HG03045 (cell line): ENCODE data around the gene MACROD1.

ENCODE experiments used
- ATAC-seq: cut with Tn5 transposase; IDR thresholded peaks from one replicate; pipeline ENCODE4 v1.9.1; 2021; ENCODE audit warnings: mild to moderate bottlenecking, moderate library complexity; ENCODE audit not compliant: unreplicated experiment

MACROD1 gene

DNA sequence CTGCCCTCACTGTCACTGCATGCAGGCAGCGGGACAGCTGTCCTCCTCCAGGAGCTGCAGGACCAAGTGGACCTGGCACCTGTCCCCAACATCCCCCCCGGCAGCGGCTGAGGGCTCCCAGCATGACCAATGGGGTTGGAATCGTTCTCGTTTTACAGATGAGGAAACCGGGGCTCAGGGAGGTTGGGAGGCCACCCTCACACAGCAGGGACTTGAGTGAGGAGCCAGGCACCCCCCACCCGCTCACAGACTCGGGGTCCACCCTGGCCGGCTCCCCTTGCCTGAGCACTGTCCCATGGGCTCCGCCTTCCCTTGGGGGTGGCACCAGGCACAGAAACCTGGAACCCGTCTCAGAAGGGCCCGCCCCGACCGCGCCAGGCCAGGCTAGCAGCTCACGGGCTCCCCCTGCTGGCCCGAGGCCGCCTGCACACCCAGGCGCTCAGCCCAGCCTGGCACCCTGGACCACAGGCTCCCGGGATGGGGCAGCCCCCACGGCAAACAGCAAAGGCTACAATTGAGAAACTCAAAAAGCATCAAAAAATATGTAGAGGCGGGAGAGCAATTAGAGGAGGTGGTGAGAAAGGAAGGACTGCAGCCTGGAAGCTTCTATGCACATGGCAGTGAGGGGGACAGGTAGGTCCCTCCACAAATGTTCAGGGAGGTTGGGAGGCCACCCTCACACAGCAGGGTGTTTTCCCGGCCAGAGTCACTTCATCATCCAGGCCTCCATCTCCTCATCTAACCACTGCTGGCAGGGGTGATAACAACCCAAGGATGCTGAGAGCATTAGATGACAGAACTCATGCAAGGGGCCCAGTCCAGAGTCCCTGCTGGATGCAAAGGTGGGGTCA is 12.8 kb downstream of the MACROD1 start:
- peak; percentile 62 for ATAC-seq

DNA sequence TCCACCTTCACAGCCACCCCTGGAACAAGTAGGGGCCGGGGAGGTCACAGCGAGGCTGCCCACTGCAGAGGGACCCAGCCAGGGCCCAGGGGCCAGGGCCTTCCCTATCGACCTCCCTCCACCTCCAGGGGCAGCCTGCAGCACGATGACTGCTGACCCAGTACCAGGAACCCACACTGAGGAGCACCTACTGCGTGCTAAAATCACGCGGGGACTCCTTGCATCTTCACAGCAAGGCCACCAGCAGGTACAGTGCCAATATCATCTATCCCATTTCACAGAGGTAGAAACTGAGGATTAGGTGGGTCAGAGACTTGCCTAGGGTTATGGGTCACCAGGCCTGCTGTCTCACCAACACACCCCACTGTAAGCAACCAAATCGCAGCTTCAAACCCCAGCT is 14.6 kb downstream of the MACROD1 start:
- ATAC-seq = no peak

DNA sequence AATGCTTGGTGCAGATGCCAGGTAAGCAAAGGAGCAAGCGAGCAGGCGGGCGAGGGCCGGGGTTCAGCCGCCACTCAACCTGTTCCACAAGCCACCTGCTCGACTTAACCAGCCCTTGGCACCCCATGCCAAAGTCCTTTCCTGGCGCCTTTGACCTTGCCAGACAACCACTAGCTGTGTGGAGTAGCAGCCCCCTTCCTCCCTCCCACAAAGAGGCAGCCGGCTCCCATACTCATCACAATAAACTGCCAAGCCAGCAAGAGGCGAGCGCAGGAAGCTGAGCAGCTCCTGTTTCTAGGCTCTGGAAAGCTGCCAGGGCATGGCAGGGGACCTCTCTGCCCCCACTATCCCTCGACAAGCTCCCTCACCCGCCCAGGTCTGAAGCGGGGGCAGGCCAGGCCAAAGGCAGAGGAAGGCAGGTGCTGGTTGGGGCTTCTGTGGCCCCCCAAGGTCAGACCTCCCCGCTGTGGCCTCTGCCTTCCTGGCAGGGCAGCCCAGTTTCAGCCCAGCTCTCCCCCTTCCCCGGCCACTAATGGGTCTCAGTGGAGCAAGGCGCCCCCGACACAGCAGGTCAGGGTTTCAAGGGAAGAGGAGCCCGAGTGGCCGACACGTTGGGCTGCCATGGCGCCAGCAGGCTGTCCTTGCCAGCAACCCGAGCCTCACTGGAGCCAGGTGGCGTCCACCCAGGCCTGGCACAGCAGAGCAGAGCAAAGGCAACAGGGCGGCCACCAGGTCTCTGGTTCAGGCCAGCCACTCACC is 15.3 kb downstream of the MACROD1 start:
- no peak for ATAC-seq

DNA sequence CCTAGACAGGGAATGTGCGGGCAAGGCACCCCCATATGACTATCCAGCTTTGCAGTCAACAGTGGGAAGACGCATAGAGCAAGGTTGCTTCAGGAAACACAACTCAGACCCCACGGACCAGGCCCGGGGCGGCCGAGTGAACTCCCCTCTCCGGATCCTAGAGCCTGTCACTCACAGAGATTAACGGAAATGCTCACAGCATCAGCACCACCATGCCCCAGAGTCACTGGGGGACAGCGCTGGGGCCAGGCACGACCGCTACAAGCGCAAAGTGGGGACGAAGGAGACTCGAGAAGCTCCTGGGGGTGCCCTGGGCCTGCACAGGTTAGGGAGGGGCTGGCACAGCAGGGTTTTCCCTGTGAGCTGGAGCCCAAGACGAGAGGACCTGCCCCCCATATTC is 15.9 kb downstream of the MACROD1 start:
- ATAC-seq = no peak

DNA sequence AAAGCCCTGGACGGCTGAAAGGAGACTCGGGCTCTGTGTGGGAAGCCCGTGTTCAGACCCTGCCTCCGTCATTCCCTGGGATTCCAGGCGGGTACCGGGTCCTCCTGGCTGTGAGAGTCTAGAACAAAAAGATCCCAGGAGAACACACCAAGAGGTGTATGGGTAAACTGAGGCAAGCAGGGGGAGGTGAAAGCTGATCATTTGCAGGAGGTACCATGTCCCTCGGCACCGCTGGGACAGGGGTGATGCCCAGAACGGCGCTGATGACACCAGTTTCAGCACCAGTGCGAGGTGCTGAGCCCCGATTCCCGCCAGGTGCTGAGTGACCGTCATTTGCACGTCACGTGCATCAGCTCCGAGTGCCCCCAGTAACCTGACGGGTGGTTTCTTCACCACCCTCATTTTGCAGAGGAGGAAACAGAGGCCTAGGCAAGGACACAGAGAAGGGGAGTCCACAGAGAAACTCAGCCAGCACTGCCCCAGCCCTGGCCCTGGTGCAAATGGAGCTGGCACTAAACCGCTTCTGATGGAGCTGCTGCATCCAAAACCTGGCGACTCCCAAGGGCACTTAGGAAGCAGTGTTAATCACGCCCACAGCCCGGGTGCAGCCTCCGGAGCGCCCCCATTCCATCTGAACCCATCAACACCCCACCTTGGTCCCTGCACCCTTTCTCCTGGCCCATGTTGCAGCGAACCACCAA is 16.8 kb downstream of the MACROD1 start:
- no peak for ATAC-seq

DNA sequence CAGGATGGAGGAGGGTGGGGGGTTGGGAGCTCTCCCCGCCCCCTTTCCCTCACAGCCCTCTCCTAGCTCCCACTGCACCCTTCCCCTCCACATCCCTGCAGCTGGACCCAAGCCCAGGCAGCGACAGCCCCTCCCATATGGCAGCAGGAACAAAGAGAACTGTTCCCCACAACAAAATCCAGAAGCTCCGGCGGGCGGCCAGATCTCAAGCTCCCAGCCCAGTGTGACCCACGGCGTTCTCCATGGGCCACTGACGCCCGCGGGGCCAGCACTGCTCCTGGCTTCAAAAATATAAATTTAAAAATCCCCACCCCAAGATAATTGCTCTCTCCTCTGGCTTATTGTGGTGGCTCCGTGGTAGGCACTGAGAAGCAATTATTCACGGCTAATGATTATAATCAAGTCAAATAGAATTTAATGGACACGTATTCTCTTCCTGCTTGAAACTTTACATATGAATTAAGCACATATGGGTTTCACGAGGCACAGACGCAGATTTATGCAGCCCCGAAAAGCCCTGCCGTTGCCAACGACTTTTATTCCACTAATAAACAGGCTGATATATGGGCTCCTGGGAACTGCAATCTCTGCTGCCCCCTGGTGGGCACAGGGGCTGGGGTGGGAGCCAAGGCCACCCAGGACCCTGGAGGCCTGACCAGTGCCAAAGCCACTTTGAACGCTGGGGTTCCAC is 17.5 kb downstream of the MACROD1 start:
- no peak for ATAC-seq

DNA sequence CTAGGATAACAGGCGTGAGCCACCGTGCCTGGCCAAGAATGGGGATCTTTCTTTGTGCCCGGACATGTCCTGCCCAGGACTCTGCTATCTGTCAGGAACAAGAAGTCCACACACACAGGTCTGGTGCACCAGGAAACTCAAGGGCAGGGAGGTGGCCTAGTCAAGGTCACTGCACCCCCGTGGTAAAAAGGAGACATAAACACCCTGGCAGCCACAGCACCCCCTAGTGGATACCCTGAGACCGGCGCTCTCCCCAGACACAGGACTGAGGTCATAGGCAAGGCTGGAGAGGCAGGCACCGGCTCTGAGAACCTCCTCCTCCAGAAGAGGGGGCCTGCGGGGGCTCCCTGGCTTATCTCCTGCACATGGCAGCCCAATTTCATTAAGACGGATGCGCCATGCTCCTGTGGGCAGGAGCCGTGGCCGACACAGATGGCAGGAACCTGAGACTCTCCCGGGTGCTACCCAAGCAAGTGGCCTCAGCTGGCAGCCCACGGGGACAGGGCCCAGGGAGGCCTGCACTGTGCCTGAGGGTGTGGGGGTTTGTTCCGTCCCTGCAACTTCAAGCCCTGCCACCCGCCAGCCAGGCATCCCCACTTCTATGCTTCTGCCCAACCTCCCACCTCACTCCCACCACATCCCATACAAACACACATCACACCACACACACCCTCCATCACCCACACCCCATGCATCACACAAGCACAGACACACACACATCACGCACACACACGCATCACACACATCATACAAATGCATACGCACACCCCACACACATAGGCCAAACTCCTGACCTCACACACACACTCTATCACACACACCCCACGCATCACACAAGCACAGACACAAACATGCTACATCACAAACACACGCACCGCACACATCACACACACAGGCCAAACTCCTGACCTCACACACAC is 19.6 kb downstream of the MACROD1 start:
- no peak for ATAC-seq

DNA sequence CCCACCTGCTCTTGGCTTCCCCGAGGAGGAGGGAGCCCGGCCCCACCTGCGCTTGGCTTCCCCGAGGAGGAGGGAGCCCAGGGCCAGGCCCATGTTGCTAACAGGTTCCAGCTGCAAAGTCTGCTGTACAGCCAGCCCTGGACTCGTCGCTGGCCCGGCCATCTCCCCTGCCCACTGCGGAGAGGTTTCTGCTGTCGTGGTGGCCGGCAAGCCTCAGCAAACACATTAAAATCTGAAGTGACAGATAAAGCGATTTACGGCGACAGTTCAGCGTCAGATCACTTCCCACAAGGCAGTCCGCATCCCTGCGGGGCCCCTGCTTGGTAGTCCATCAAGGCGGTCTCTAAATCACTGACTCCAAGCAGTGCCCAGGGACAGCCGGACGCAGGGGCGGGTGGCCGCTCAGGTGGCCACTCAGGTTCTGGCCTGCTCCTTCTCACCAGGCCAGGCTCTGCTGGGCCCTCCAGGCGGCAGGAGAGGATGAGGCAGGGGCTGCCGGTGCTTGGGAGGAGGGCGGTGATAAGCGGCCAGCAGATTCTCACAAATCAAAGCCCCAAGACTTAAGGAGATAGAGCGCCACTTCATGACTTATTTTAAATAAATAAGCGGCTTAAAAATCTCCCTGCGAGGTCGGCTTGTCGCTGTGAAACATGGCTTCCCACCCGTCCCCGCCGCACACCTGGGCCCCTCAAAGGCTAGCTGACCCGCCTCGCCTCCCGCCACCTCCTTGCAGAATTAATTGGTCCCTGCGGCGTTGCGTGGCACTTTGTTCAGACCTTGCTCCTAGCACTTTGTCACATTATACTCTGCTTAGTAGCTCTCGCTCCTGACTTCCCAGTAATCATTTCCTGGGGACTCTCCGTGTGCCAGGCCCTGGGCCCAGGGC is 21.1 kb downstream of the MACROD1 start:
- no peak for ATAC-seq

DNA sequence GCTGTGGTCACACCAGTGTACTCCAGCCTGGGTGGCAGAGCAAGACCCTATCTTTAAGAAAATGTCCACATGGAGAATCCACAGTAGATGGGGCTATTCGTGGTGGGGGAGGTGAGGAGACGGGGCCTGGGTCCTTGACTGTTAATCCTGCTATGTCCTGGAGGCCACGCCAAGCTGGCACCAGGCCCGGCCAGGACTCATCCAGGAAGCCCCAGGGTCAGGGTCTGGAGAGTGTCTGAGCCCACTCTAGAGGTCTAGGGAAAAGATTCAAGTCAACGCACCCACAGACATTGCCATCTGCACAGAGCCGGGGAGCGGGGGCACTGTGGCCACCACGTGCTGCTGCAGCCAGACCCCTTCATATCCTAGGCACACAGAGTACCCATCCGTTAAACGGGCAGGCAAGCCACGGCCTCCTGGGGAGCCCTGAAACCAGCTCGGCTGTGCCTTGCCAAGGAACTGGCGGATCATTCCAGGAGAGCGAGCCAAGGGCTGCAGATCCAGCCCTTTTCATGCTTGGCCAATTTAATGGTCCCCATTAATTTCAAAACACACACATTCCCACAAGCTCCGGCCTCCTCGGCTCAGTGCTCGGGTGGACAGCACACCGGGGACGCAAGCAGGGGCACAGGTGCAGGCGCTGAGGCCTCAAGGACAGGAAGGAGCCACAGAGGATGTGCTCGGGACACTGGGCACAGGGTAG is 24.7 kb downstream of the MACROD1 start:
- no peak for ATAC-seq

DNA sequence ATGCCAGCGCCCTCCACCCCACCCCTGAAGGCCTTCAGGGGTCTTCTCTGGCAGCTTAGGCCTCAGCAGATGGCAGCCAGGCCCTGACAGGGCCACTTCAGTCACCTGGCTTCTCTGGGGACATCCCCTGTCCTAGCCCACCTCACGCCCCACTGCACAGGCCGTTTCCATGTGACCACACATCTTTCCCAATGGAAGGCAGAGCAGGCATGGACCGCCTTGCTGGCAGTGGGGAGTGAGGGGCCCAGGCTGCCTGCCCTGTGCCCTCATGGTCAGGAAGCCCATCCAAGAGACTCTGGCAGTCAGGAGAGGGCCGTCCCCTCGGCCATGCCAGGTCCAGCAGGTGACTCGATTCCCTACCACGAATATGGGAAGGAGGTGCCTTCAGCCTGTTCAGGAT is 25.8 kb downstream of the MACROD1 start:
- ATAC-seq = no peak

DNA sequence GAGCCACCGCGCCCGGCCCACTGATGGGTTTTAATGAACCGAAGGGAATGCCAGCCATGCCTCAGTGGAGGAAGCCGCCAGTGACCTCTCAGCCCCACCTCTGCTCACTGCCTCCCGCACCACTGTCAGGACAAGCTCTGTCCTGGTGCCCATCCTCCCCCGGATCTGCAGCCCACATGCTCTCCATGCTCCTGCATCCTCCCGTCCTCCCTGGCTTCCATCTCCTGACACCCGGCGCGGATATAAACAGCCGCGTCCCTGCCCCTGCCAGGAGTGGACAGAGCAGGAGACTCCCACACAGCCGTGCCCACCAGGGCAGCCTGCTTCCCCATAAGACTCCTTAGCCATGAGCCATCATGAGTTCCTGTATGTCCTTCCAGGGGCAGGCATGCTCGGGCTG is 26.9 kb downstream of the MACROD1 start:
- ATAC-seq = no peak

DNA sequence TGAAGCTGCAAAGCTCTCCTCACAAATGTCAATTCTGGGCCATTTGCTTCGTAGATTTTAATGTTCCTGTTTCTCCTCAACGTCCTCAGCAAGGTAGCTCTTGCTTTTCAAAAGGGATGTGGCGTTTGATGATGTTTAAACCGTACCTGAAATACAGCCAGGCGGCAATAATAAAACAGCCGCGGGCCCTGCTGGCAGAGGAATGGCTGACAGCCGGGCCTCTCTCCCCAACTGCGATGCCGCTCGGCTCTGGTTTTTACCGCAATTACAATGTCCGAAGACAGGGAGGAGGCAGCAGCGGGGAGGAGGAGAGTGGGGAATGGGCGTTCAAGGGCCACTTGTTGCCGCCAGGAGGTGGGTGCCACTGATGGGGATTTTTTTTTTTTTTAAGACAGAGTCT is 27.5 kb downstream of the MACROD1 start:
- ATAC-seq = no peak

DNA sequence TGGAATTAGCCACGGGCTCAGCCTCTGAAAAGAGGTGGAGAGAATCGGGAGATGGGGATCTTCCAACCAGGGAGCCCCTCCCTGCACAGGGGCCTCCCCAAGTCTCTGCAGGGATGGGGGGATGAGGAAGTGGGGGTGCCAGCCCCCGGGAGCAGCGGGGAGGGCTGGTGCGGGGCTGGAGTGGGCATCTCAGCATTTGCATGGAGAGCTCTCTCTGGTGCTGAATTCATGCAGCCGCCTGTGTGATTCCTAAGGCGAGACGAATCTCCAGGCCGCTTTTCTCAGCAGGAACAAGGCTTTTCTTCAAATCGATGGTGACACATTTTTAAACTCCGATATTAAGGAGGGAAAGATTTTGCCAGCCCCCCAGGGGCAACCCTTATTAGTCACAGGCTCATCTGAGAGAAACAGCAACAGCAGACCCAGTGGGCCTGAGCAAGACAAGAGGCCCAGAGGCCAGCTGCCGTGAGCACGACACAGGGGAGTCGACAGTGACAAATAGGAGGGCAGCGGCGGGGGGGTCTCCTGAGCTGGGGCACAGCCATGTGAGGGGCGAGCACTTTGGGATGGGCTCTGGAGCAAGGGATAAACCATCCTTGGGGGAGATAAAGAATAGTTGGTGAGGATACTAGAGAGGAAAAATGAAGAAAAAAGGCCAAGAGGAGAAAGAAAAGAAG is 29.0 kb downstream of the MACROD1 start:
- ATAC-seq = no peak

DNA sequence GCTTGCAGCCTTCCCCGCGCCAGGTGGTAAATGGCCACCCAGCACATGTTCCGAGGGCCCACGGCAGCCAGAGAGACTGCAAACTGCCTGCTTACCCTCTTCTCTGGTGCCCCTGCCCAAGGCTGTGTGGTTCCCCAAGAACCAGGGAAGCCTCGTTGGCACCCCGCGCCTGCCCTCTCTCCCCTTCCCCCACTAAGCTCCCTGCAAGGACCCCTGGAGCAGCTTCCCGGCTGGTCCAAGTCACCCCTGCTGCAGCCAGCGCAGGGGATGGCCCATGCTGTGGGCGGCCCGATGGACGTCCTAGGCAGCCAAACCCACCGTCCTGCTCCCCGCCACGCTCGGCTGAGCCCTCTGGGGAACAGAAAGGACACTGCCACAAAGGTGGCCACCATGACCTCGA is 30.2 kb downstream of the MACROD1 start:
- ATAC-seq = no peak

DNA sequence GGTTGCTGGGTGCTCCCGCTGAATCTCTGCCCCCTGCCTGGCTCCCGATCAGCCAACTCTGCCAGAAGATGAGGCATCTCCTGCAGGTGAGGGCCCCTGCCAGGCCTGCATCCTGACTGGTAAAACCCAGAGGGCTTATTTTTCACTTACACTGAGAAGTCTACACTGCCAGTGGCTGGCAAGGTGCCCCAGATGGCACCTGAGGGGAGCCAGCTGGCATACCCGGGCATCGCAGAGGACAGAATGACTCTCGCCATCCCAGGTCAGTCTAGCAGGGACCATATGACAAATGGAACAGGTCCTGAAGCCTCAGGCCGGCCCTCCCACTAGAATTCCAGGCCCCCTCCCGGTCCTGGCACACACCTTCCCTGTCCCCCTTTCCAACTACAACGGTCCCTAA is 30.9 kb downstream of the MACROD1 start:
- ATAC-seq = no peak

DNA sequence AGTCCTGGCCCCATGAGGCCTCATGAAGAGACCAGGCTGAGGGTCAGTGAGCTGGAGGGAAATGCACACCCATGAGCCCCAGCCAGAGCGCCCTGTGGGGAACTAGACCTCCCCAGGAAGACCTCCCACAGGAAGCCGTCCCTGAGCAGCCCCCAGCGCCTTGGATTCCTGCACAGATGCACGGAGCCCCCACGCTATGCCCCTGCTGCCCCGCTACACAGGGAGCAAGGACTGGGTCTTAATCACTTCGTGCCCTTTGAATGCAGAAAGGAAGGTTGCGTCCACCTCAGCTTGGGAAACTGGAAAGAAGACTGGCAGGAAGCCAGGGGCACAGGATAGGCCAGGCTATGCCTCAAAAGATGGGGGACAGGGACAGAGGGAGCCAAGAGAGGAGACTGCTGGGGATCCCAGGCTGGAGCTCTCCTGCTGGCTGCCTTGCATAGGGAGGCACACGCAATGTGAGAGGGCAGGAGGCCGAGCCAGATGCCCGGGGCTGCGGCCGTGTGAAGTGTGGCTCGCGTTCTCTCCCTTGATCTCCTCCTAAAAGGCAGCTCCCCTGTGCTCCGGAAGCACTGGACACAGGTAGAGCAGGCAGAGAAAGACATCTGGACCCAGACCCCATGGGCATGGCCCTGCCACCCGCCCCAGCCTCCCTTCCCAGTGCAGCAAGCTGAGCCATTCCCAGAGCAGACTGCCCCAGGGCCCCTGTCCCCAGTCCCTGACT is 32.8 kb downstream of the MACROD1 start:
- ATAC-seq = no peak

DNA sequence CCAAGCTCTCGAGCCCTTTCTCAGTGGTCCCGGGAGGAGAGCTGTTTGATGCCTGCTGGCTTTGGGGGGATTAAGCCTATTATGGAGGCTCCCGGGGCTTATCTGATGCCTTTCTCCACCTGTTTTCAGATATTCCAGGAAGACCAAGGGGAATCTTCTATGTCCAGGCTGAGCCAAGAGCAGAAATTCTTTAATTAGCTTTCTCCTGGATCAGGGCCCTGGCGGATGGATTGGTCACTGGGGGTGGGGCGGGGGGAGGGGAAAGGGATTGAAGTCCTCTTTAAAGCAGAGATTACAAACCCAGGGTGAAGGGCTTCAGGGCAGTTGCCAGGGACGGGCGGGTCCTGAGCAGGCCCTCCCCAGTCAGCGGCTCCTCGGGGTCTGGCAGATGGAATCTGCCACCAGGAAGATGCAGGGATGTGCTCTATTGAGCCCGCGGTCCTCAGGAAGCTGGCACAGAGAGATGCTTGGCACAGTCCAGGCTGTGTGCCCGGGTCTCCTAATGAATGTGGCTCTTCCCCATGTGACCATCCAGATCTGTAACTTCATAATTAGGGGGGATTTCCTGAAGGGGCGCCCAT is 33.6 kb downstream of the MACROD1 start:
- no peak for ATAC-seq
